HG03064 (cell line): ENCODE data around the gene NXNL2.

Source experiments
- ATAC-seq: cut with Tn5 transposase; IDR thresholded peaks from one replicate; pipeline ENCODE4 v1.9.1; 2021; ENCODE audit warnings: low read depth; ENCODE audit not compliant: unreplicated experiment

The NXNL2 gene

DNA sequence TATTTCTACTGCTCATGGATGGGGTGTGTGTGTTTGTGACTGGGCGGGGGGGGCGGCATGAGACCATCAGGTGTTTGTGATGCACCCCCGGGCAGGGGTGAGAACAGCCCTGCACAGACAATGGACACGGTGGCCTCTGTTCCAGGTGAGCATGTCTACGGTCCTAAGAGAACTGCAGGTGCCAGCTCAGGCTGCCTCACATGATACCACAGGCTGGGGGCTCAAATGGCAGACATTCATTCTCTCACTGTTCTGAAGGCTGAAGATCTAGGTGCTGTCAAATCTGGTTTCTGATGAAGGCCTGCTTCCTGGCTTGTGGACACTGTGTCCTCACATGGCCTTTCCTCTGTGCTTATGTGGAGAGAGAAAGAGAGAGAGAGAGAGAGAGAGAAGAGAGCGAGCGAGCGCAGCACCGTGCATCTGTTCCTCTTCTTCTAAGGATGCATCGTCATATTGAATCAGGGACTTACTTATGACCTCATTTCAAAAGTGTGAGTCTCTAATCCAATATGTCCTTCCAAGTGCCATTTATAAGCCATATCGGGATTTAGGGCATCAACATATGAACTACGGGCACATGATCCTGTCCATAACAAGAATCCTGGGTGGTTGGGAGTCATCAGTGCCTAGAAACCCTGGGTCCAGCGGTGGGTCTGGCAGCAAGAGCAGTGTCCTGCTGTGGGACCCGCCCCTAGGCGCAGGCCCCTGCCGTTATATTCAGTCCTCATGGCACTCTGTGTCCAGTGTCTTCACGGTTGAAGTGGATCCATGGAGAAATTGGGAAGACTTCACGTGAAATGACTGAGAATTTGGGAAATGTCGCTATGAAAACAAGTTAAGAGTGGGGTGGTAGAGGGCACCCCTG lies 42.5 kb downstream of the NXNL2 start:
- ATAC-seq, result no peak

DNA sequence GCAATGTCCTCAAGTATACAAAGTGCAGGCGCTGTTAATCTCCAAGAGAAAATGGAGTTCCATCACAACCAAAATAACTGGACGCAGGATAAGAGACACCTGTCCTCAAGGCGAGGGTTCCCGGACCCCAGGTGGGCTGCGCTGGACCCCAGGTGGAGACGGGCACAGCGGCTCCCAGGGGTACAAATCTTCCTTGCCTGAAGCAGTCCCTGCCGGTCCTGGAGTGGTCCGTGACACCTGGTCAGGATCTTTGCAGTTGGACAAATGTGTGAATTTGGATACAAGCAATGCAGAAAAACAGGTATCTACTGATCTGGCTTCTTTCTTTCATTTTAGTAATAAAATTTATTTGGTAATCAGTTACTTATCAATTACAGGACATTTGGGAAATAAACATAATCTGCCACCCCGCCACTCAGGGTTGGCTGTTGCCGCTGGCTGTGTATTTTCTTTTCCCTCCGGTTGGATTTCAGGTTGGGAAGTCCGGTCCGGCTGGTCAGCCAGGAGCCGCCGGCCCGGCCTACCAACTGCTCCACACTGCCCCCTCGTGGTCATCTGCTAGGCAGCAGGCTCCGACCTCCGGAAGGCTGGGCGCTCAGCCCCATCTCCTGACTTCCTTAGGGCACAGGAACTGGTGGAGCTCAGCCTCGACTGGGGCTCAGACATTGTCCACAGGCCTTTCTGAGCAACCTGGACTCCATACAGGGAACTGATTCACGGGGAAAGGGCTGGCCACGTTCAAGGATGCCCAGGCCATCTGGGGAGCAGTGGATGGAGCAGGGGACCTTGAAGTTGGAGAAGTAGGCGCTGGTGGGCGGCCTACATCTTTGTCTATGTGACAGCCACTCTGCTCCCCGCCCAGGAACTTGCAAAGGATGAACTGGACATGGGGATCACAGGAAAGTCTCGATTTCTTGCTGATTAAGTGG lies 43.4 kb downstream of the NXNL2 start:
- ATAC-seq, result no peak

DNA sequence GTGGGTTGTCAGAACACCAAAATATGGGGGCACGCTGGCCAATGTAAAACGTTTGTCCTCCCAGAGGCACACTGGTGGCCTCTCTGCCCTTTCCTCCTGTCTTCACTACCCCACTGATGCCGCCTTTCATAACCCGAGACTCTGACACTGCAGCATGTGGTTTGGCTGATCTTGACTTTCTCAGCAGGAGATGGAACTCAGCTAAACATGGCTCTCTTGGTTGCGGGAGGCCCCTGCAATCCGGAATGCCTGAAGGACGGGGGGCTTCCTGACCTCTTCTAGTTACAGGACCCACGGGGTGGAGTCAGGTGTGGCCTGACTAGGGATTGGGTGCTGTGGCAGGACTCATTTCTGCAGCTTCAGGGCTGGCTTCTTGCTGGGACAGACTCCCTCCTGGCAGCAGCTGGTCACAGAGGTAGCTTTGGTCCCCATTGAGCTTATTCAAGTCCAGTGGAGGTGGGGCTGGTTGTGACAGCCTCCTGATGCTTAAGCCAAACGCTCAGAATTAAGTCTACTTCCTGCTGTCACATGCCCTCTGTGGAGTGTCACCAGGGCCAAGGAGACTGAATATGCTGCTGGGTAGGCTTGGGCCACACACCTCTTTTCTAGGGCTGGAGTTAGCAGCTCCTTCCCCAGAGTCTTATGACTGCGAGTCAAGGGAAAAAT lies 44.2 kb downstream of the NXNL2 start:
- no peak for ATAC-seq

DNA sequence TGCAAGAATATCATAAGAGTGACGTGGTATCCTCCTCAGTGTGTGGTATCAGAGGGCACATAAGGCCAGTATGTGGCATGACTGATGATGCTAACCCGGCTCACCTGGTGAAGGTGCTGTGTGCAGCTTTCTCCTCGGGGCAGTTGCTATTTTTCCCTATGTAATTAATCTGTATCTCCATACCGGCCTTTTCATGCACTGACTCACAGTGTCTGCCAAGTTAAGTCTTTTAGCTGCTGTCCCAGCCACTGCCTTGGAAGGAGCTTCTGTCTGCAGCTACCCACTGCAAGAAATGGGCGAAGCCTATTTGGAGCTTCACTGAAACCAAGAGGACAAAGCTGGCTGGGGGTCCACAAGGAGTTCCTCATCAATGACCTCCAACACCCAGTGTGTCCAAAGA lies 46.0 kb downstream of the NXNL2 start:
- ATAC-seq, result no peak

DNA sequence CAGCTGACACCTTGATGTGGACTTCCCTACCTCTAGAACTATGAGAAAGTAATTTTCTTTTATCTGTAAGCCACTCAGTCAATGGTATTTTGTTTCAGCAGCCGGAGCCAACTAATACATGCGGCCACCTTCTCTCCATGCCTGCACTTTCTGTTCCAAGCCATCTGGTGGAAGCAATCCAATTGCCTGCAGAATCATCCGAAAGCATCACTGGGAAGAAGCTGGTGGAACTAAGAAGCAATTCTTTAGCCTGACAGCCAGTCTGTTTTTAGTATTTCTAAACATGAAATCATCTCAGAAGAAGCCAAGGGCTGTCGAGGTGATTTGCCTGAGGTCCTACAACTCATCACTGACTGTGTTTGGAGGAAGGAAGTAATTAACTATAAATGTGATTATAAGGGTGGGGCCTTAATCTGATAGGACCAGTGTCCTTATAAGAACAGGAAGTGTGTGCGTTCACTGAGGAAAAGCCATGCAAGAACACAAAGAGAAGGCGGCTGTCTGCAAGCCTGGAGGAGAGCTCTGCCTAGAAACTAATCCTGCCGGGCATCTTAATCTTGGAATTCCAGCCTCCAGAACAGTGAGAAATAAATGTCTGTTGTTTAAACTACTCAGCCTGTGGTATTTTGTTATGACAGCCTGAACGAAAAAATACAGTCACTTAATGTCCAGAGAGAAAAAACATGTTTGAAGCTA lies 49.1 kb downstream of the NXNL2 start:
- no peak for ATAC-seq

DNA sequence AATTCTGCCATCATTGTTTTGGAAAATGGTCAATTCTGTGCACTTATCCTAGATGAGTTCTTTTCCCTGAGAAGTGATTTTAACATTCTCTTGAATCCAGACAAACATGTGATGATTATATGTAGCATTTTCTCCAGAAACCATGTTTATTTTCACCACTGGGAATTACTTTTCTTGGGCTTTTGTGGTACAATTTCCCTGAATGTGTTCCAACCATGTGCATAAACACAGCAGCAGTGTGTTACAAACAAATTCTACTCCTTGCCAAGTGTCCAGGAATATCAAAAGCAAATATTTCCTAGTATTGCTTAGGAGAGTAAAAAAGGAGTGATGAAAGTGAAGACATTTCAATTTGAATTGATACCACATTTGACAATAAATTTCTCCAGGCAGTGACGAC lies 50.4 kb downstream of the NXNL2 start:
- no peak for ATAC-seq

DNA sequence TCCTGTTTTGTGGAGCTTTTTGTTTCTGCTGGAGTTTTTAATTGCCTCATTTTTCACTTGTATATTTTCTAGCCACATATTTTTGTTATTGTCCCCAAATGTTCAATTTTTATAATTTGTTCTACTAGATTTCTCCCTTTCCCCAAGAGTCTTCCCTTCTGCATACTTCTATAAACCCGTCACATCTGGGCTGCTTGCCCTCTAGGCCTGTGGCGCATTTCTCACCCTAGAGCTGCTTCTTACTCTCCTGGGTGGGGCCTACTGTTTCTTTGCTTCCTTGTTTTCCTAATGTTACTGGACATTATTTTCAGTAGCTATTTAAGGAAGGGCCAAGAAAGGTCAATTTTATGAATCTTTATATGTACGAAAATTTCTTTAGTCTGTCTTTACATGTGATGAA lies 51.5 kb downstream of the NXNL2 start:
- no peak for ATAC-seq

DNA sequence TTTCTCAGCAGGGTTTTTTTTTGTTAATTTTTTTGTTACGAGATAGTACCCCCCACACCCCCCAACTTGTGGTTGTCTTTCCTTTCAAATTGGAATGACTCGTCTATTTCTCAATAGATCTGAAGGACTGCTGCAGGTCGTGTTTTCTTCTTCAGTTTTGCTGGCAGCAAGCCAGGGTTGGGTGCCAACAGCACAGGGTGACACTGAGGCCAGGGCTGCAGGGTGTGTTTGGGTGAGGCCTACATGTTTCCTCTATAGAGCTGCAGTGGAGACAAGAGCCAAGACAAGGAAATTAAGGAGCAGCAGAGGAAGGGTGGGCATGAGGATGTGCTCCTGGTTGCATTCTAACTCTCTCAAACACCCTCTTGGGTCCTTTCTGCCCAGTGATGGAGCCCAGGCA lies 52.2 kb downstream of the NXNL2 start:
- no peak for ATAC-seq

DNA sequence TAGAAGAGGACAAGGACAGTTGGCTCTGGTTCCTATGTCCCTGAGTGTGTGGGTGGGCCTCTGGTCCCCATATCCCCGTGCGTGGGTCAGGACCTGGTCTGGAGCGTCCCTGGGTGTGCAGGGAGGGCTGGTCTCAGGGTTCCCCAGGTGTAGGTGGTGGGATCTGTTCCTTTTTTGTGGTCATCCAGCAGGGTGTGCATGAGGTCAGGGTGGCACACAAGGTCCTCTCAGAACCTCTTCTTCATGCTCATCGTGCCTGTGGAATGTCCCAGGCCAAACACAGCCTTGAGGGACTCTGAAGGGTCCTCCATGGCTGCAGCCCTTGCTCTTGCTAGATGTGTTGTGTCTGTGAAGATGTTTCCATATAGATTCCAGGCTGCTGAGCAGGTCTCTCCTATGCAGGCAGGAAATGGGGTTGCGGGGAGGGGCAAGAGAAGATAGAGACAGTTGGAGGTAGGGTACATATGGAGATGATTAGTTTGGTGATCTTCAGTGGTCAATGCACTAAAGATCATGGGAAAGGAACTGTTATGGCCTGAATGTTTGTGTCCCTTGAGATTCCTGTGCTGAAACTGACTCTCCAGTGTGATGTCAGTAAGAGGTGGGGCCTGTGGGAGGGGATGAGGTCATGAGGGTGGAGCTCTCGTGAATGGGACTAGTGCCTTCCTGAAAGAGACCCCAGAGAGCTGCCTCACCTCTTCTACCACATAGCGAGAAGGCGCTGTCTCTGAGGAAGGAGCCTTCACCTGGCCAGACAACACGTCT lies 53.1 kb downstream of the NXNL2 start:
- no peak for ATAC-seq

DNA sequence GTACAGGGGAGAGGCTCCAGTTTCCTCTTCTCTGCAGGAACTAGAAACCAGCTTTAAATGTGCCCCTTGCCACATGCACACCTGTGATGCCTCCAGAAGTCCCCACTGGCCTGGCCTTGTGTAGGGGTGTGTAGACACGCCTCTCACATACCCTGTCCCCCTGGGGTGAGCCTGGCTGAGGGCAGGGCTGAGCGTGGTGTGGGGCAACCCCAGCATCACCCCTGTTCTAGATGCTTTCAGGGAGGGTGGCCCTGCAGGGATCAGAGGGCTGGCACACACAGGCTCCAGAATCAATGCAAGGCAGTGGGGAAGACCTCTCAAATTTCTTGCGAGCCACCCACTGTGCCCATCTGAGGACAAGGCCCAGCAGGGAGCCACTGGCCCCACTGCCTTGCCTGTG lies 54.7 kb downstream of the NXNL2 start:
- ATAC-seq, result no peak

DNA sequence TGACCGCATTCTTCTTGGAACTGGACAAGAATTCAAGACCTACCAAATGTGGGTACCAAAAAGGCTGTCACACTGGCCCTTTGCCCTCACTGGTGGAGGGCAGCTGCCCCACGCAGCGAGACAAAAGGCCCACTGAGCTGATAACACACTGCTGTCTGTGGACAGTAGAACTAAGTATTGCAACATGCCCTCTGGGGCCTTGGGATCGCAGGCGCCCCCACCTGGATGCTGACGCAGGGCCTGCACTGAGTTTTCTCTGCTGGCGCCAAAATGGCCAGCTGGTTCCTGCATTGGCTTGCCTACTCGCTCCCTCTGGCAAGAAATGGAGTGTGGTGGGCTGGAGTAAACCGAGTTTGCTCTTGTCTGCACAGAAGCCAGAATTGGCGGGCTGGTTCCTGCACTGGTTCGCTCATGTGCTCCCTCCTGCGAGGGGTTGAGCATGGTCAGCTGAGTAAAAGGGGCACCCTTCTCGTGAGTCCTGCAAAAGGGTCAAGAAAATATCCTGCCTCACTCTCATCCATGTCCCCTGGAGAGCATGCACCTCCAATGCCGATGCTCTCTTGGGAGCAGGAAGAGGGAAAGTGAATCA lies 55.7 kb downstream of the NXNL2 start:
- ATAC-seq, result no peak

DNA sequence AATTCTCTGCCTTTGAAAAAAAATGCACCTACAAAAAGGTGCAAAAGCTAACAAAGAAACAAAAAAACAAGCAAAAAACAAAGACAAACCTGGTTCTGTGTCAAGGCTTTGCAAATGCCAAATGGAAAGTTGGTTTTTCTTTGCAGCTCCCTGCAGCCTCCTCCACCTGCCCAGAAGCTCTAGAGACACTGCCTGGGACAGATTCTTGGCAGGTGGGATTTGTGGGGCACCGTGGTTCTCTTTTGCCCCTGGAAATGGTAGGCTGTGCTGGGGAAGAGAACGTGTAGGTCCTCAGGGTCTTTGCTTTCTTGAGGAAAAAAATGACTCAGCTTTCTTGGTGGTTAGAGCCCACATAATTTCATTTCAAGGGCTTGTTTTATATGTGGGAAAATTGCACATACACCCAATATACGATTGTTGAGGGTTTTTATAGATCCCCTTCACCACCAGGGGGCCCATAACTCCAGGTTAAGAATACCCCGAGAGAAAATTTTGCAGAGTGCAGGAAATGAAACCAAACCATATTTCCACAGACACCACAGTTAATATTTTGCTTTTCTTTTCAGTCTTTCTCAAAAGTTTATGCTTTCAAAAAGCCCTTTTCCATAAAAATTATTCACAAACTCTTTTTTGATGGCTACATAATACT lies 58.7 kb downstream of the NXNL2 start:
- ATAC-seq, result peak; percentile 78
